ENCODE data around the gene VAMP7. TPM values are rescaled to one million over a fixed set of nuclear protein-coding genes. Genes with fewer than 3 reads are reported as not detected.

VAMP7 gene
- total and polyA plus RNA-seq, 2 of the 13 experiments (the other 11 are each of a cell fraction or from before 2014, with no cell fraction given) = 13.4 to 20.7 TPM

DNA sequence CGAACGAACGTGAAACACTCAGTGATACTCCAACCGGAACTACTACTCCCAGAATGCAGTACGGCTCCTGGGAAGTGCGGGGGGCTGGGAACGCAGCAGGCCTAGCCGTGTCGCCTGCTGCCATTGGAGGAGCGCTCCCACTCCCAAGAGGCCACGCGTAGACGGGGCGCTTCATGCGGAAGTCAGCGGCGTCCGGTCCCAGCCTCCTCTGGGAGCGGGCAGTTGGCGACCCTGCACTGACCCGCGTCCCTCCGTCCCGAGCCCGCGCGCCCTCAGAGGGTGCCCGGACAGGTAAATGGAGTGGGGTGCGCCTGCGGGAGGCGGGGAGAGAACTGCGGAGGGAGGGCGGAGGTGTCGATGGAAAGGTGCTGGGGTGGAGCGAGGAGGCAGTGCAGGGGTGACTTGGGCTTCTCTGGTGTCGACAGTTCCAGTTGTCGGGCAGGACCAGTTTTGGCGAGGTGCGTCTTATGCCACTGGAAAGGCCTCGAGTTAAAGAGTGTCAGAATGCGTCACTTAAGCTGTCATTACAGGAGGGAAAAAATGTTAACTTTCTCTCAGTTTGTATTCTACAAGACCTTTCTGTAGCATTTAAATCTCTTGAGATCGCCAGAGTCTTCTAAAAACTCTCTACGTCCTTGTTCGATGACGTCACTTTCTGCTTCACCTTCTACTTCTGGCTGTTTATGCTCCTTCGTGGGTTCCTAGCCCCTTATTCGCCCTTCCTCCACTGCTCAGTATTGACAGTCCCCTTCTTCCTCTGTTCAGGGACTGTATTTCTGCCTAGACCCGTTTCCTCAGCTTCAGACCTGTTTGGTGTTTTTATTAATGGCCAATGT lies at the start of gene VAMP7 (continued):
- peak; percentile 54 for TF ChIP-seq RBM39 (IDR thresholded peaks at IDR 0.05; ENCODE audit: low read depth, low read length, poor library complexity, severe bottlenecking)
- no peak for TF ChIP-seq SMAD9 (CRISPR knock-in tag; IDR thresholded peaks at IDR 0.05)
- TF ChIP-seq PCBP1 (IDR thresholded peaks at IDR 0.05; ENCODE audit: borderline replicate concordance, low read depth, low read length) = 0 out of 2 replicates have a peak, but pooled peaks have one; percentile 60
- no peak for TF ChIP-seq ZNF451 (CRISPR knock-in tag; IDR thresholded peaks at IDR 0.05)
- TF ChIP-seq, protein P1, sequence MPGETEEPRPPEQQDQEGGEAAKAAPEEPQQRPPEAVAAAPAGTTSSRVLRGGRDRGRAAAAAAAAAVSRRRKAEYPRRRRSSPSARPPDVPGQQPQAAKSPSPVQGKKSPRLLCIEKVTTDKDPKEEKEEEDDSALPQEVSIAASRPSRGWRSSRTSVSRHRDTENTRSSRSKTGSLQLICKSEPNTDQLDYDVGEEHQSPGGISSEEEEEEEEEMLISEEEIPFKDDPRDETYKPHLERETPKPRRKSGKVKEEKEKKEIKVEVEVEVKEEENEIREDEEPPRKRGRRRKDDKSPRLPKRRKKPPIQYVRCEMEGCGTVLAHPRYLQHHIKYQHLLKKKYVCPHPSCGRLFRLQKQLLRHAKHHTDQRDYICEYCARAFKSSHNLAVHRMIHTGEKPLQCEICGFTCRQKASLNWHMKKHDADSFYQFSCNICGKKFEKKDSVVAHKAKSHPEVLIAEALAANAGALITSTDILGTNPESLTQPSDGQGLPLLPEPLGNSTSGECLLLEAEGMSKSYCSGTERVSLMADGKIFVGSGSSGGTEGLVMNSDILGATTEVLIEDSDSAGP (CRISPR knock-in tag; IDR thresholded peaks at IDR 0.05; ENCODE audit: borderline replicate concordance) = peak; percentile 42; the same call in 1 of the 2 replicates
- 0 out of 2 replicates have a peak, but pooled peaks have one; percentile 57 for TF ChIP-seq KDM2A (CRISPR knock-in tag; IDR thresholded peaks at IDR 0.05; ENCODE audit: borderline replicate concordance, low read depth)
- TF ChIP-seq, protein P2, sequence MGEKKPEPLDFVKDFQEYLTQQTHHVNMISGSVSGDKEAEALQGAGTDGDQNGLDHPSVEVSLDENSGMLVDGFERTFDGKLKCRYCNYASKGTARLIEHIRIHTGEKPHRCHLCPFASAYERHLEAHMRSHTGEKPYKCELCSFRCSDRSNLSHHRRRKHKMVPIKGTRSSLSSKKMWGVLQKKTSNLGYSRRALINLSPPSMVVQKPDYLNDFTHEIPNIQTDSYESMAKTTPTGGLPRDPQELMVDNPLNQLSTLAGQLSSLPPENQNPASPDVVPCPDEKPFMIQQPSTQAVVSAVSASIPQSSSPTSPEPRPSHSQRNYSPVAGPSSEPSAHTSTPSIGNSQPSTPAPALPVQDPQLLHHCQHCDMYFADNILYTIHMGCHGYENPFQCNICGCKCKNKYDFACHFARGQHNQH (CRISPR knock-in tag; IDR thresholded peaks at IDR 0.05) = peak; percentile 56; the same call in 1 of the 2 replicates
- TF ChIP-seq FOXK1 (CRISPR knock-in tag; IDR thresholded peaks at IDR 0.05; ENCODE audit: borderline replicate concordance, low read depth) = peak; percentile 45; the same call in 1 of the 2 replicates
- peak; percentile 77 for TF ChIP-seq POGZ (CRISPR knock-in tag; IDR thresholded peaks at IDR 0.05)
- TF ChIP-seq ZMYM4 (CRISPR knock-in tag; IDR thresholded peaks at IDR 0.05) = peak; percentile 55; the same call in 1 of the 2 replicates
- TF ChIP-seq, protein P3, sequence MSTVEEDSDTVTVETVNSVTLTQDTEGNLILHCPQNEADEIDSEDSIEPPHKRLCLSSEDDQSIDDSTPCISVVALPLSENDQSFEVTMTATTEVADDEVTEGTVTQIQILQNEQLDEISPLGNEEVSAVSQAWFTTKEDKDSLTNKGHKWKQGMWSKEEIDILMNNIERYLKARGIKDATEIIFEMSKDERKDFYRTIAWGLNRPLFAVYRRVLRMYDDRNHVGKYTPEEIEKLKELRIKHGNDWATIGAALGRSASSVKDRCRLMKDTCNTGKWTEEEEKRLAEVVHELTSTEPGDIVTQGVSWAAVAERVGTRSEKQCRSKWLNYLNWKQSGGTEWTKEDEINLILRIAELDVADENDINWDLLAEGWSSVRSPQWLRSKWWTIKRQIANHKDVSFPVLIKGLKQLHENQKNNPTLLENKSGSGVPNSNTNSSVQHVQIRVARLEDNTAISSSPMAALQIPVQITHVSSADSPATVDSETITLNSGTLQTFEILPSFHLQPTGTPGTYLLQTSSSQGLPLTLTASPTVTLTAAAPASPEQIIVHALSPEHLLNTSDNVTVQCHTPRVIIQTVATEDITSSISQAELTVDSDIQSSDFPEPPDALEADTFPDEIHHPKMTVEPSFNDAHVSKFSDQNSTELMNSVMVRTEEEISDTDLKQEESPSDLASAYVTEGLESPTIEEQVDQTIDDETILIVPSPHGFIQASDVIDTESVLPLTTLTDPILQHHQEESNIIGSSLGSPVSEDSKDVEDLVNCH (CRISPR knock-in tag; IDR thresholded peaks at IDR 0.05) = no peak
- peak; percentile 41; the same call in 1 of the 2 replicates for TF ChIP-seq ELF4 (CRISPR knock-in tag; IDR thresholded peaks at IDR 0.05; ENCODE audit: borderline replicate concordance)
- peak; percentile 85 for TF ChIP-seq HNRNPLL (IDR thresholded peaks at IDR 0.05; ENCODE audit: low read depth, low read length, poor library complexity, severe bottlenecking)
- peak; percentile 62; the same call in 1 of the 2 replicates for TF ChIP-seq ELF3 (CRISPR knock-in tag; IDR thresholded peaks at IDR 0.05)
- TF ChIP-seq SPEN (CRISPR knock-in tag; IDR thresholded peaks at IDR 0.05; ENCODE audit: low read depth) = peak; percentile 85
- TF ChIP-seq ERF (CRISPR knock-in tag; IDR thresholded peaks at IDR 0.05) = 0 out of 2 replicates have a peak, but pooled peaks have one; percentile 33
- 0 out of 2 replicates have a peak, but pooled peaks have one; percentile 21 for TF ChIP-seq CBFB (CRISPR knock-in tag; IDR thresholded peaks at IDR 0.05)
- TF ChIP-seq, protein P4, sequence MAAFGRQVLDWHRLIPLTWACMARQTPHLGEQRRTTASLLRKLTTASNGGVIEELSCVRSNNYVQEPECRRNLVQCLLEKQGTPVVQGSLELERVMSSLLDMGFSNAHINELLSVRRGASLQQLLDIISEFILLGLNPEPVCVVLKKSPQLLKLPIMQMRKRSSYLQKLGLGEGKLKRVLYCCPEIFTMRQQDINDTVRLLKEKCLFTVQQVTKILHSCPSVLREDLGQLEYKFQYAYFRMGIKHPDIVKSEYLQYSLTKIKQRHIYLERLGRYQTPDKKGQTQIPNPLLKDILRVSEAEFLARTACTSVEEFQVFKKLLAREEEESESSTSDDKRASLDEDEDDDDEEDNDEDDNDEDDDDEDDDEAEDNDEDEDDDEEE (CRISPR knock-in tag; IDR thresholded peaks at IDR 0.05) = no peak
- TF ChIP-seq, protein P5, sequence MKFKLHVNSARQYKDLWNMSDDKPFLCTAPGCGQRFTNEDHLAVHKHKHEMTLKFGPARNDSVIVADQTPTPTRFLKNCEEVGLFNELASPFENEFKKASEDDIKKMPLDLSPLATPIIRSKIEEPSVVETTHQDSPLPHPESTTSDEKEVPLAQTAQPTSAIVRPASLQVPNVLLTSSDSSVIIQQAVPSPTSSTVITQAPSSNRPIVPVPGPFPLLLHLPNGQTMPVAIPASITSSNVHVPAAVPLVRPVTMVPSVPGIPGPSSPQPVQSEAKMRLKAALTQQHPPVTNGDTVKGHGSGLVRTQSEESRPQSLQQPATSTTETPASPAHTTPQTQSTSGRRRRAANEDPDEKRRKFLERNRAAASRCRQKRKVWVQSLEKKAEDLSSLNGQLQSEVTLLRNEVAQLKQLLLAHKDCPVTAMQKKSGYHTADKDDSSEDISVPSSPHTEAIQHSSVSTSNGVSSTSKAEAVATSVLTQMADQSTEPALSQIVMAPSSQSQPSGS (CRISPR knock-in tag; IDR thresholded peaks at IDR 0.05) = peak; percentile 68
- TF ChIP-seq SRSF4 (IDR thresholded peaks at IDR 0.05; ENCODE audit: low read depth, low read length, poor library complexity, severe bottlenecking) = no peak
